ENCODE measurements around the gene KREMEN1. TPM values are rescaled to one million over a fixed set of nuclear protein-coding genes. Genes with fewer than 3 reads are reported as not detected.

KREMEN1 gene
- polyA plus RNA-seq, 1 of the 3 experiments (the other 2 are of a cell fraction), result 10.0 TPM

GRCh38 chr22:29108137-29108536, 35.3 kb downstream of the KREMEN1 start:
- ChIA-PET CTCF (interaction anchor here (0.9 kb wide), 1 partner anchor 137 kb away, joined by 3 read pairs; no protein-coding TSS in a partner anchor), POLR2A (interaction anchor here (0.6 kb wide), 1 partner anchor 45 kb away, joined by 5 read pairs; no protein-coding TSS in a partner anchor)
- no peak overlapping the region for H3K4me2 ChIP-seq
- H3K9me2 ChIP-seq, result no peaks in the 10 kb centered on the region
- no peaks in the 10 kb centered on the region for H3K27me3 ChIP-seq (ENCODE audit: insufficient read depth)
- DNase-seq, result no peak
- H3K27ac ChIP-seq (ENCODE audit: low read depth in 2 of 2, low read length in 1 of 2), result peak overlapping the region in 1 of 2 experiments; percentile 49; a peak in 1 of 4 replicates
- no peaks in the 10 kb centered on the region for H3K36me3 ChIP-seq (replicated peaks in 1 of 2; ENCODE audit: control insufficient read depth in 1 of 2, insufficient read depth in 2 of 2, low read length in 1 of 2)
- no peaks in the 10 kb centered on the region for H3K79me2 ChIP-seq (ENCODE audit: insufficient read depth)
- peaks cover 5% of the 10 kb centered on the region for H3F3A ChIP-seq (replicated peaks; ENCODE audit: insufficient read depth)
- H3K4me3 ChIP-seq (ENCODE audit: low read depth in 2 of 2, low read length in 1 of 2), result no peak overlapping the region
- 82% methylated on average over 5 of the region's 5 CpGs for WGBS (ENCODE audit: low lambda C conversion rate)
- peaks cover 0 to 2% of the 10 kb centered on the region in 2 experiments; a peak in 1 of 4 replicates for H3K4me1 ChIP-seq (ENCODE audit: control insufficient read depth in 1 of 2, insufficient read depth in 2 of 2, low read depth in 1 of 2, low read length in 1 of 2)
- no peak overlapping the region for H3K9ac ChIP-seq
- H4K20me1 ChIP-seq (ENCODE audit: insufficient read depth), result no peaks in the 10 kb centered on the region
- no peaks in the 10 kb centered on the region for H3K9me3 ChIP-seq
- H2AFZ ChIP-seq (ENCODE audit: low read depth), result no peak overlapping the region
- TF ChIP-seq NFIC (IDR thresholded peaks at IDR 0.05; ENCODE audit: borderline replicate concordance) (no peak), SMC3 (IDR thresholded peaks at IDR 0.05; ENCODE audit: low read depth, low read length) (no peak), CHD2 (IDR thresholded peaks at IDR 0.05; ENCODE audit: low read length, partially characterized antibody) (no peak), CTCF (IDR thresholded peaks at IDR 0.05) (no peak), ELF1 (IDR thresholded peaks at IDR 0.05) (no peak), USF2 (IDR thresholded peaks at IDR 0.05; ENCODE audit: borderline replicate concordance, low read depth, low read length) (no peak), POLR2AphosphoS5 (IDR thresholded peaks at IDR 0.05; ENCODE audit: low read depth, low read length) (peak; percentile 18; the same call in 1 of the 2 replicates), TCF12 (IDR thresholded peaks at IDR 0.05) (peak; percentile 74), MEF2A (IDR thresholded peaks at IDR 0.05; ENCODE audit: borderline replicate concordance, low read depth) (no peak), GABPA (IDR thresholded peaks at IDR 0.05; ENCODE audit: low read depth) (no peak), REST (IDR thresholded peaks at IDR 0.05; ENCODE audit: low read depth, low read length) (no peak), ZBTB33 (IDR thresholded peaks at IDR 0.05; ENCODE audit: borderline replicate concordance, low read depth) (no peak), EZH2phosphoT487 (IDR thresholded peaks at IDR 0.05; ENCODE audit: borderline replicate concordance, low read depth) (no peak), EP300 (IDR thresholded peaks at IDR 0.05; ENCODE audit: borderline replicate concordance in 1 of 2, low read depth in 1 of 2, low read length in 1 of 2) (peak in 1 of 2 experiments; percentile 43; a peak in 1 of 4 replicates), TEAD4 (IDR thresholded peaks at IDR 0.05; ENCODE audit: borderline replicate concordance, insufficient read depth) (peak; percentile 20; the same call in 1 of the 2 replicates), USF1 (IDR thresholded peaks at IDR 0.05; ENCODE audit: borderline replicate concordance, low read depth) (no peak), FOSL2 (IDR thresholded peaks at IDR 0.05; ENCODE audit: borderline replicate concordance, low read depth) (peak; percentile 47; the same call in 1 of the 2 replicates), IRF3 (IDR thresholded peaks at IDR 0.05; ENCODE audit: low read depth, low read length) (no peak), TAF1 (IDR thresholded peaks at IDR 0.05; ENCODE audit: borderline replicate concordance, low read depth, low read length) (no peak), PBX3 (IDR thresholded peaks at IDR 0.05) (peak; percentile 92), JUND (IDR thresholded peaks at IDR 0.05) (peak; percentile 62), MXI1 (IDR thresholded peaks at IDR 0.05; ENCODE audit: low read depth, low read length) (no peak)
